H1 (cell line): ENCODE measurements around the gene ROBO2. TPM values are rescaled to one million over a fixed set of nuclear protein-coding genes. Genes with fewer than 3 reads are reported as not detected.

Experiments used
- CTCF ChIA-PET: fragments of 300-600 bp; sonication (Branson Sonifier 250); formaldehyde crosslinking; loops from one replicate; lab custom pipeline; 2021; ENCODE audit not compliant: partially characterized antibody; lab: Charles Lee
- POLR2A ChIA-PET: fragments of 300-600 bp; sonication (Branson Sonifier 250); formaldehyde crosslinking; loops from one replicate; lab custom pipeline; 2021; ENCODE audit warnings: inconsistent platforms; ENCODE audit not compliant: partially characterized antibody; lab: Charles Lee
- DNase-seq, 2 experiments: peaks; one replicate each; pipeline versions ENCODE4 v3.0.0 to v3.0.0-alpha.2; 2010 to 2022; ENCODE audit warnings: low spot score in 2 of 2, low read depth in 1 of 2, mixed read lengths in 1 of 2
- FAIRE-seq: peaks from 2 replicates; lab custom pipeline; 2011; peaks lifted over from hg19 to GRCh38; lab: Jason Lieb, UNC
- H2AFZ ChIP-seq: 2 replicates; pipeline ENCODE4 v1.8.1; 2012; ENCODE audit warnings: low read length, inconsistent platforms
- H2AK5ac ChIP-seq: 2 replicates; pipeline ENCODE4 v1.6.1; 2013; ENCODE audit warnings: low read depth, low read length
- H2BK120ac ChIP-seq: replicated peaks from 2 replicates; pipeline ENCODE3; 2013; ENCODE audit warnings: low read depth, low read length, inconsistent platforms
- H2BK12ac ChIP-seq: 2 replicates; pipeline ENCODE4 v1.6.1; 2013; ENCODE audit warnings: low read depth, low read length
- H2BK15ac ChIP-seq: 2 replicates; pipeline ENCODE4 v1.6.1; 2013; ENCODE audit warnings: low read length
- H2BK20ac ChIP-seq: 2 replicates; pipeline ENCODE4 v1.6.1; 2013; ENCODE audit warnings: low read length
- H2BK5ac ChIP-seq: 2 replicates; pipeline ENCODE4 v1.6.1; 2013; ENCODE audit warnings: low read depth, low read length
- H3K14ac ChIP-seq: 2 replicates; pipeline ENCODE4 v1.6.1; 2013; ENCODE audit warnings: inconsistent platforms; ENCODE audit not compliant: insufficient read length
- H3K18ac ChIP-seq: 2 replicates; pipeline ENCODE4 v1.6.1; 2013; ENCODE audit warnings: low read length; ENCODE audit errors: extremely low read depth
- H3K23ac ChIP-seq: 2 replicates; pipeline ENCODE4 v1.6.1; 2013; ENCODE audit warnings: inconsistent platforms; ENCODE audit not compliant: insufficient read length
- H3K23me2 ChIP-seq: 2 replicates; pipeline ENCODE4 v1.6.1; 2013; ENCODE audit warnings: low read depth, low read length
- H3K27ac ChIP-seq: 2 replicates; pipeline ENCODE4 v1.6.1; 2011; ENCODE audit warnings: low read depth, low read length, inconsistent platforms
- H3K27me3 ChIP-seq, 4 experiments: replicated peaks in 1 of 4; 1 replicate in 1 of 4; 2 replicates in 3 of 4; pipeline versions ENCODE4 v1.6.1 to v1.8.1; 2011 to 2013; ENCODE audit warnings: low read length in 3 of 4, mild to moderate bottlenecking in 3 of 4, inconsistent platforms in 2 of 4, mixed read lengths in 2 of 4, moderate library complexity in 1 of 4; ENCODE audit not compliant: control insufficient read depth in 3 of 4, insufficient read depth in 3 of 4; ENCODE audit errors: extremely low read depth in 1 of 4
- H3K36me3 ChIP-seq, 4 experiments: 2 replicates each; pipeline versions ENCODE4 v1.6.1 to v1.8.1; 2011 to 2013; ENCODE audit warnings: mild to moderate bottlenecking in 4 of 4, low read length in 3 of 4, moderate library complexity in 2 of 4, control low read depth in 1 of 4, inconsistent platforms in 1 of 4; ENCODE audit not compliant: insufficient read depth in 4 of 4, control insufficient read depth in 2 of 4
- H3K4ac ChIP-seq: replicated peaks from 2 replicates; pipeline ENCODE3; 2013; ENCODE audit warnings: low read length, low read depth, mixed read lengths, inconsistent platforms; ENCODE audit not compliant: insufficient read length
- H3K4me1 ChIP-seq, 4 experiments: replicated peaks in 1 of 4; 1 replicate in 1 of 4; 2 replicates in 3 of 4; pipeline versions ENCODE4 v1.6.1 to v1.8.1; 2011 to 2013; ENCODE audit warnings: low read length in 3 of 4, inconsistent platforms in 2 of 4, mixed read lengths in 1 of 4; ENCODE audit not compliant: insufficient read depth in 4 of 4, control insufficient read depth in 3 of 4
- H3K4me2 ChIP-seq, 2 experiments: 2 replicates each; pipeline versions ENCODE4 v1.6.1 to v1.8.1; 2011 to 2013; ENCODE audit warnings: low read depth in 2 of 2, low read length in 2 of 2, control low read depth in 1 of 2, inconsistent platforms in 1 of 2, mild to moderate bottlenecking in 1 of 2; ENCODE audit not compliant: insufficient read depth in 1 of 2
- H3K4me3 ChIP-seq, 4 experiments: fragments of 200-600, 300-600 bp in 1 of 4; sonication (generic), shearing (Covaris generic), sonication (Bioruptor Twin) in 1 of 4; 2 replicates each; pipeline versions ENCODE4 v1.5.1 to v1.8.1; 2011 to 2016; ENCODE audit warnings: low read length in 4 of 4, low read depth in 3 of 4, control low read depth in 2 of 4, inconsistent platforms in 2 of 4, mild to moderate bottlenecking in 2 of 4, mixed read lengths in 1 of 4, moderate library complexity in 1 of 4; ENCODE audit not compliant: insufficient read depth in 2 of 4; ENCODE audit errors: extremely low read depth in 1 of 4
- H3K56ac ChIP-seq: replicated peaks from 2 replicates; pipeline ENCODE3; 2013; ENCODE audit warnings: low read depth, mild to moderate bottlenecking, mixed read lengths, low read length, inconsistent platforms; ENCODE audit not compliant: insufficient read length
- H3K79me1 ChIP-seq: 2 replicates; pipeline ENCODE4 v1.6.1; 2013; ENCODE audit warnings: low read depth, low read length, control low read depth
- H3K79me2 ChIP-seq, 2 experiments: 2 replicates each; pipeline versions ENCODE4 v1.6.1 to v1.8.1; 2012 to 2013; ENCODE audit warnings: low read length in 2 of 2, mild to moderate bottlenecking in 2 of 2, inconsistent platforms in 1 of 2; ENCODE audit not compliant: insufficient read depth in 2 of 2, control insufficient read depth in 1 of 2
- H3K9ac ChIP-seq, 4 experiments: replicated peaks in 1 of 4; 1 replicate in 1 of 4; 2 replicates in 3 of 4; pipeline versions ENCODE4 v1.6.1 to v1.8.1; 2011 to 2013; ENCODE audit warnings: low read depth in 3 of 4, low read length in 3 of 4, control low read depth in 2 of 4, mild to moderate bottlenecking in 2 of 4, moderate library complexity in 2 of 4, inconsistent platforms in 1 of 4; ENCODE audit errors: extremely low read depth in 1 of 4
- H3K9me3 ChIP-seq, 2 experiments: 2 replicates each; pipeline versions ENCODE4 v1.6.1 to v1.8.1; 2012 to 2013; ENCODE audit warnings: mild to moderate bottlenecking in 2 of 2, moderate library complexity in 2 of 2, control low read depth in 1 of 2, inconsistent platforms in 1 of 2, low read depth in 1 of 2, low read length in 1 of 2, mixed read lengths in 1 of 2; ENCODE audit not compliant: insufficient read depth in 2 of 2
- H4K20me1 ChIP-seq, 2 experiments: replicated peaks in 1 of 2; 2 replicates each; pipeline versions ENCODE3 to v1.8.1; 2011 to 2013; ENCODE audit warnings: inconsistent platforms in 2 of 2, low read length in 2 of 2, mild to moderate bottlenecking in 1 of 2; ENCODE audit not compliant: insufficient read depth in 2 of 2, control insufficient read depth in 1 of 2
- H4K5ac ChIP-seq: 2 replicates; pipeline ENCODE4 v1.6.1; 2013; ENCODE audit warnings: low read length, low read depth, mixed read lengths, inconsistent platforms; ENCODE audit not compliant: insufficient read length
- H4K8ac ChIP-seq: 2 replicates; pipeline ENCODE4 v1.8.0; 2013; ENCODE audit warnings: mild to moderate bottlenecking, moderate library complexity, low read length, inconsistent platforms; ENCODE audit not compliant: insufficient read depth; ENCODE audit errors: extremely low read depth
- H4K91ac ChIP-seq: replicated peaks from 2 replicates; pipeline ENCODE3; 2013; ENCODE audit warnings: low read length, mixed read lengths, inconsistent platforms; ENCODE audit not compliant: insufficient read length
- WGBS, 2 experiments: shearing (Covaris generic) in 1 of 2; methylation state at CpG; one replicate each; pipeline versions ENCODE4 v1.1.6 to v1.1.7; 2013 to 2015; ENCODE audit warnings: low lambda C conversion rate in 2 of 2, mixed read lengths in 2 of 2, inconsistent platforms in 1 of 2, low coverage in 1 of 2, missing lambda C conversion rate in 1 of 2; ENCODE audit not compliant: insufficient replicate concordance in 2 of 2, insufficient coverage in 1 of 2, insufficient read length in 1 of 2; ENCODE audit errors: extremely low coverage in 1 of 2, missing lambda C conversion rate in 1 of 2; 5-methylcytosine and 5-hydroxymethylcytosine counted together
- polyA plus RNA-seq, 7 experiments: library from polyadenylated mRNA; depleted of rRNA in 3 of 7; stranded (reverse) in 5 of 7; unstranded in 2 of 7; fragments of >200 nt in 5 of 7; fragments of 200-250 nt in 2 of 7; gene quantifications; 1 replicate in 5 of 7; 2 replicates in 1 of 7; 4 replicates in 1 of 7; pipeline versions ENCODE4 v1.2.1 to v1.2.3, GENCODE V29; 2011 to 2013; ENCODE audit warnings: missing spikeins in 2 of 7, mixed read lengths in 2 of 7
- total RNA-seq: library from RNA; stranded (reverse); fragmentation: NEBNext Ultra II Directional; extraction: Animal tissue kit (Norgen Biotek cat#: 25700); gene quantifications from 2 replicates; pipeline ENCODE4 v1.2.1, GENCODE V29; 2021

Gene ROBO2
- total and polyA plus RNA-seq, 2 of the 8 experiments (the other 6 are each of a cell fraction or from before 2014, with no cell fraction given): 1.5 to 2.9 TPM

DNA sequence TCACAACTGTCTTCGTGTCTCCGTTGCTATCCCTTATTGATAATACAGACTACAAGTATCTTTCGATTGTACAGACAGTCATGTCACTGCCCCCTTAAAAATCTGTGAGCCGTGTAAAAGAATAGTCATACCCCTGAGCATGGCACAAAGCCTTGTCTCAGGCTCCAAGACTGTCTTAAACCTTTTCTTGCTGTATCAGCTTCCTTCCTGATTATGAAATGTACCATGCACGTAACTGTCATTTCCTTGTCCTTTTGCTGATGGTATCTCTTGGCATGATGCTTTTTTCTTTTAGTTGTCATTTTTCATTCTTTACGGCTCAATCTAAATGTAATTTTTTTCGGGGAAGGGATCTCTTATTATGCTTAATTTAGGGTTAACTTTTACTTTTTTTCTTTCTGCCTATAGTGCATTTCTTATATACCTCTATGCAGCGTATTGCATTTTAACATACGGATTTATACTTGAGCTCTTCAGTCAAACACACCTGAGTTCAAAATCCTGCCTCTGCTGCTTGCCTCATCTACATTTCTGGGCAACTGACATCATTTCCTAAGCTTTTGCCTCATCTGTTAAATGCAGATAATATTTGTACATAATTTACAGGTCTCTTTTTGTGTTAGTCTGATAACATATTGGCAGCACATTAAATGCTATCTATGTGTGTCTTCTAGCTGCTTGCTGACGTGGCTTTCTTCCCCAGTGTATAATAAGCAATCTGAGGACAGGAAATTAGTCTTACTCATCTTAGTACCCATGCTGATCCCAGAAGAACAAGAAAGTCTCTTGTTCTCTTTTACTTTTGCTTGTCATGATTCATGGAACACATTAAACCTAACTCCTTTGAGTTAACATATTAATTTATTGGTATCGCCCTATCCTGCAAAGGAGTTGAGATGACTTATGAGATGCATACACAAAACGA lies 57.3 kb downstream of the ROBO2 start:
- Histone ChIP-seq H2BK15ac (no peak overlapping the region), H2BK12ac (no peak overlapping the region), H3K9me3 (no peaks in the 10 kb centered on the region), H2AFZ (no peak overlapping the region), H4K91ac (no peak overlapping the region), H3K23me2 (no peaks in the 10 kb centered on the region), H3K79me1 (no peaks in the 10 kb centered on the region), H4K20me1 (no peaks in the 10 kb centered on the region), H3K4ac (no peak overlapping the region), H4K8ac (no peak overlapping the region), H4K5ac (no peak overlapping the region), H3K27ac (no peak overlapping the region), H3K4me3 (no peak overlapping the region), H3K14ac (no peak overlapping the region), H3K9ac (no peak overlapping the region), H3K18ac (no peak overlapping the region), H3K4me1 (peaks cover 0 to 3% (median 0%) of the 10 kb centered on the region in 4 experiments; a peak in 1 of 7 replicates), H3K23ac (no peak overlapping the region), H3K36me3 (no peaks in the 10 kb centered on the region), H3K4me2 (no peak overlapping the region), H3K27me3 (no peaks in the 10 kb centered on the region), H2BK5ac (no peak overlapping the region), H3K79me2 (no peaks in the 10 kb centered on the region), H2AK5ac (no peak overlapping the region), H3K56ac (no peak overlapping the region), H2BK20ac (no peak overlapping the region), H2BK120ac (no peak overlapping the region)
- ChIA-PET POLR2A (no interaction called here), CTCF (no interaction called here)
- WGBS, 2 experiments: 93% methylated on average over 12 of the region's 12 CpGs; no CpG with 5 or more reads in 1 of the 2 experiments
- FAIRE-seq: no peak
- DNase-seq: no peak
